Coronary artery (tissue), 2 donors: ENCODE data around the gene CSF3.

Source experiments
- DNase-seq: peaks from one replicate; pipeline ENCODE4 v3.0.0-alpha.2; 2017; ENCODE audit warnings: low spot score
- H3K27ac ChIP-seq, 2 donors: fragments of 200-600 bp; sonication (generic); one replicate each; pipeline ENCODE4 v1.5.1; 2016 to 2019
- H3K4me3 ChIP-seq: fragments of 200-600 bp; sonication (generic); 2 replicates; pipeline ENCODE4 v1.5.1; 2016; ENCODE audit warnings: mild to moderate bottlenecking, moderate library complexity
- TF ChIP-seq, protein P1 (sequence below): fragments of 200-600 bp; sonication (generic); IDR thresholded peaks from one replicate; pipeline ENCODE4 v1.5.1; 2019; ENCODE audit warnings: antibody characterized with exemption

CSF3 gene

DNA sequence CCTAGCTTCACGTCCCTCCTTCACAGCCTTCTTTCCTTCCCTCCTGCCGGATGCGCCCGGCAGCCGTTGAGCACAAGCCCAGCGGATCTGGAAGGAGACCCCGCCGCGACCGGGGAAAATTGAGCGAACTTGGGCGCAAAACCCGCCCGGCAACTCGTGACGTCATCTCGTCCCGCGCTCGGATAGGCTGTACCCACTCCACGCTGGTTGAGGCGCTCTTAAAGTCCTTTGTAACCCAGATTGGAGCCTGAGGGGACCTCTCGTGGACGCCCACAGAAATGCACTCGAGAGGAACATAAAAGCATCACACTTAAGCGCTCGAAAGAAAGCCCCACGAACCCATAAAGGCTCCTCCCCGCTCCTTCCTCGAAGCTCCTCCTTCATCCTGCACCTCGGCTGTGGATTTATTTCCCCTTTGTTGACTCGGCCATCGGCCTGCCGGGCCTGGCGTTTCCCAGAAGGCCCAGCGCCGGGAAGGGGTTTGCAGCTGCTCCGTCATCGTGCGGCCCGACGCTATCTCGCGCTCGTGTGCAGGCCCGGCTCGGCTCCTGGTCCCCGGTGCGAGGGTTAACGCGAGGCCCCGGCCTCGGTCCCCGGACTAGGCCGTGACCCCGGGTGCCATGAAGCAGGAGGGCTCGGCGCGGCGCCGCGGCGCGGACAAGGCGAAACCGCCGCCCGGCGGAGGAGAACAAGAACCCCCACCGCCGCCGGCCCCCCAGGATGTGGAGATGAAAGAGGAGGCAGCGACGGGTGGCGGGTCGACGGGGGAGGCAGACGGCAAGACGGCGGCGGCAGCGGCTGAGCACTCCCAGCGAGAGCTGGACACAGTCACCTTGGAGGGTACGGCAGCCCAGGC is 34.7 kb upstream of the CSF3 start, which contains the start of gene PSMD3:
Gene PSMD3, plus strand, starts transcription at position 457 of the 856 bp plus-strand sequence. Its CDS starts 164 bp downstream, at position 621.
- DNase-seq, result peak; percentile 99
- Histone ChIP-seq H3K4me3 (peak within 1 kb of the TSS; percentile 88), H3K27ac (peak within 1 kb of the TSS; percentile 65 to 89)
- TF ChIP-seq, protein P1, sequence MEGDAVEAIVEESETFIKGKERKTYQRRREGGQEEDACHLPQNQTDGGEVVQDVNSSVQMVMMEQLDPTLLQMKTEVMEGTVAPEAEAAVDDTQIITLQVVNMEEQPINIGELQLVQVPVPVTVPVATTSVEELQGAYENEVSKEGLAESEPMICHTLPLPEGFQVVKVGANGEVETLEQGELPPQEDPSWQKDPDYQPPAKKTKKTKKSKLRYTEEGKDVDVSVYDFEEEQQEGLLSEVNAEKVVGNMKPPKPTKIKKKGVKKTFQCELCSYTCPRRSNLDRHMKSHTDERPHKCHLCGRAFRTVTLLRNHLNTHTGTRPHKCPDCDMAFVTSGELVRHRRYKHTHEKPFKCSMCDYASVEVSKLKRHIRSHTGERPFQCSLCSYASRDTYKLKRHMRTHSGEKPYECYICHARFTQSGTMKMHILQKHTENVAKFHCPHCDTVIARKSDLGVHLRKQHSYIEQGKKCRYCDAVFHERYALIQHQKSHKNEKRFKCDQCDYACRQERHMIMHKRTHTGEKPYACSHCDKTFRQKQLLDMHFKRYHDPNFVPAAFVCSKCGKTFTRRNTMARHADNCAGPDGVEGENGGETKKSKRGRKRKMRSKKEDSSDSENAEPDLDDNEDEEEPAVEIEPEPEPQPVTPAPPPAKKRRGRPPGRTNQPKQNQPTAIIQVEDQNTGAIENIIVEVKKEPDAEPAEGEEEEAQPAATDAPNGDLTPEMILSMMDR, result peak; percentile 57

DNA sequence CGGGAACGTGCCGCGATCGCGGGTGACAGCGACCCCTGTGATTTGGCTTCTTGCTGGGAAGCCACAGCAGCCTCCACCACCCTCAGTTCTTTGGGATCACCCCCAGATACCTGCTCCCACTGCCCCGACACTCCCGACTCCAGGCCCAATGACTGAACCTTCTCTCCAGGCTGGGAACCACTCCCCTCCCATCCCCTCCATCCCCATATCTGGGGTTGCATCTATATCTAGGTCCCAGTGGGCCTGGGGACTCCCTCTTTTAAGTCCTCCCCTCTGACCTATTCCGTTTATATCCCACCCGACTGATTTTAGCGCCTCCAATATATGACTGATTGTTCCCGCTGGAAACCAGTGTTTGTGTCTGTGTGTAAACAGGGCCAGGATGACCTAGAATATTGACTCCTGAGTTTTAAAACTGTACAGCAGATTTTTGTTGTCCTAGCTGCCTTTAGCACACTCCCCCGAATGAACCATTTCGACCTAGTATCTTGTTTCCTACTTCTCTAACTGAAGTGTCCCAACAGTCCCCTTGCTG is 34.0 kb upstream of the CSF3 start:
- peak overlapping the region; percentile 65 to 89 for H3K27ac ChIP-seq
- TF ChIP-seq, protein P1, result no peak
- H3K4me3 ChIP-seq, result peak overlapping the region; percentile 88
- DNase-seq, result no peak

DNA sequence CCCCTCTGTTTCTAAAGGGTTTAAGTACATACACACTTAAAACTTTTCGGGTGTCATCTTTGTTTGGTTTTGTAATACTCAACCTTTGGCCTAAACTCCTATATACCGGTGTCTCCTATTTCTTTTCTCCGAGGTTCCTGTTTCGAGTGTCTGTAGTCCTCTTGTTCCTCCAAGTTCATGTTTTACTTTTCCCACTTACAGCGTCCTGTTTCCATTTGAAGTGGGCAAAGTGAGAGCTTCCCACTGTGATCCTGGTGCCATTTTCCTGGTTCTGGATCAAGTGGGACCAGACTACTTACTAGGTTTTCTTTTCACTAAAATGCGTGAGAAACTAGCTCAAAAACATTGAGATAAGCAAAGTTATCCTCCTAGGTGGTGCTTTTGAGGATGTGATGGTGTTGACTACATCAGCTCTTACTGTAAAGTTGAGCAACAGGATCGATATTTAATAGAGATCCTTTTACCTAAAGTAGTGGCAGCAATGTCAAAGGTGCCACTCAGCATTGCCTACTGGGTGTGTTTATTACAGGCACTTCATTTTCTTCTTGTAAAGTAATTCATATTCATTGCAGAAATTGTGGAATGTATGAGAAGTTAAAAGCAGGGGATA is 33.4 kb upstream of the CSF3 start:
- H3K4me3 ChIP-seq, result peak overlapping the region; percentile 88
- TF ChIP-seq, protein P1, result no peak
- DNase-seq, result no peak
- H3K27ac ChIP-seq, result no peak overlapping the region

DNA sequence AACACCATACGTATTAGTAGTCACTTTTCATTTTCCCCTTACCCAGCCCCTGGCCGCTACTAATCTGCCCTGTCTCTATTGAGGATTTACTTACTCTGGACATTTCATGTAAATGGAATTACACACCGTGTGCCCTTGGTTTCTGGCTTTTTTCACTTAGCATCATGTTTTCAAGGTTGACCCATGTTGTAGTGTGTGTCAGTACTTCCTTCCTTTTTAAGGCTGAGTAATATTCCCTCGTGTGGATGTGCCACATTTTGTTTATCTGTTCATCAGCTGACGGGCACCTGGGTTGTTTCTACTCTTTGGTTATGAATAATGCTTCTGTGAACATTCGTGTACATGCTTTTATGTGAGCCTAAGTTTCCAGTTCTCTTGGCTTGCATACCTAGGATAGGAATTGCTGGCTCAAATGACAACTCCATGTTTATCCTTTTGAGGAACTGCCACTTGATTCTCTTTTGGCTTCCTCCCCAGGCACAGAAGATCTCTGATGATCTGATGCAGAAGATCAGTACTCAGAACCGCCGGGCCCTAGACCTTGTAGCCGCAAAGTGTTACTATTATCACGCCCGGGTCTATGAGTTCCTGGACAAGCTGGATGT is 26.9 kb upstream of the CSF3 start:
- no peak for DNase-seq
- Histone ChIP-seq H3K4me3 (no peak overlapping the region), H3K27ac (no peak overlapping the region)
- TF ChIP-seq, protein P1, result no peak

DNA sequence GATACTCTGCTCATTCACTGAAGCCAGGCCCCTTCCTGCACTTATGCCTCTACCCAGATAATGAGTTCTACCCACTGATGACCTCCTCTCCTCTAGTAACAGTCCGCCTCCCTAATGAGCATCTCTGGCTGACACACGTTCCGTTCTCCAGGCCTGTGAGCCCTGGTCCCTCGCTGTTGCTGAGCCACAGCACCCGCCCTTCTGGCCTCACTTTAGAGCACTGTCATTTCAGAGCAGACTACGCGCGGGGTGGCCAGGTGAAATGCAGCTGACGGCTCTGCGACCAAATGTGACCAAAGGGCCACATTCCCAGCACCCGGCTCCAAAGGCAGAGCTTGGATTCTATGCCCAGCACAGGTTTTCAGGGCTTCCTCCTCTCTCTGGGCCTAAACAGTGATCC is 20.8 kb upstream of the CSF3 start:
- H3K27ac ChIP-seq, result no peak overlapping the region
- DNase-seq, result no peak
- TF ChIP-seq, protein P1, result no peak
- no peak overlapping the region for H3K4me3 ChIP-seq

DNA sequence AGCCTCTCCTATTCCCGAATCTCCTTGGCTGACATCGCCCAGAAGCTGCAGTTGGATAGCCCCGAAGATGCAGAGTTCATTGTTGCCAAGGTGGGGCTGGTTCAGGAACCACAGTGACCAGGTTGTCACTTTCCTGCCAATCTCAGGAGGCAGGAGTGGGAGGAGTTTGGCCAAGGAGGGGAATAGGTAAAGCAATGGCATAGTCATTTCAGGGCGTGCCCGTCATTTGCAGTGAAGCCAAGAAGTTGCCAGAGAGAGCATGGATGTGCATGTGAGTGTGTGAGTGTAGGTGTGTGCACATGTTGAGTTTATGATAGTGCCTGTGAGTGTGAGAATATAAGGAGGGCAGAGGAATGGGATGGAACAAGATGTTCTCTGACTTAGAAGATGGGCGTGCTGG is 19.8 kb upstream of the CSF3 start:
- no peak for DNase-seq
- TF ChIP-seq, protein P1, result no peak
- Histone ChIP-seq H3K27ac (no peak overlapping the region), H3K4me3 (no peak overlapping the region)
